ENCODE results near the gene SKI. TPM values are rescaled to one million over a fixed set of nuclear protein-coding genes. Genes with fewer than 3 reads are reported as not detected.

The SKI gene
- total and polyA plus RNA-seq, 2 of the 8 experiments (the other 6 are each of a cell fraction or from before 2014, with no cell fraction given) = 8.3 to 87.6 TPM

DNA sequence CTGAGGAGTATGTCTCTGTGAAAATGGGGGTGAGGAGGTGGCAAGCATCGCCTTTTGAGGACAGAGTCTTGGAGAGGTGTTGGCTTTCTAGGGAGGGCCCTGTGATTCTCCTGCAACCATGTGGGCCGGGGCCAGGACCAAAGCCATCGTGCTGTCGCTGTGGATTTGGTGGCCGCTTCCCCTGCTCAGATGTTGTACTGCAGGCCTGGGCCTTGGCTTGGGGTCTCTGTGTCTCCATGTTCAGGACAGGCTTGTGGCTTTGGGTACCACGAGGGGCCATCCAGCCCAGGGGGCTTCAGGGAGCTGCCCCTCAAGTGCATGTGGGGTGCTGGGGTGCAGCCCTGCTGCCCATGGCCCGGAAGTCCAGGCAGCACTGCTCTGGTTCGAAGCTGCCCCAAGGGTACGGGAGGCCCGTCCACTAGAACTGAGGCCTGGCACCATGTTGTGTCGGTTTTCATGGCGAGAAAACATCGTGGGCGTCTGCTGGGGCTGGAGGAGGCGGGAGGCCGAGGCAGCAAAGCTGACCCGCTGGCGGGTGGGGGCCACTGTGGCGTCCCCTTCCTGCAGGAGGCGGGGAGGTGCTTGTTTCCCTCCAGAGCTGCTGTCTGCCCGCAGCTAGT is 55.4 kb downstream of the SKI start (continued):
- TF ChIP-seq CHD7 (IDR thresholded peaks at IDR 0.05; ENCODE audit: insufficient replicate concordance, low read length) (no peak), POLR2A (IDR thresholded peaks at IDR 0.05; ENCODE audit: control extremely low read depth in 1 of 2, low read depth in 2 of 2, low read length in 2 of 2) (no peak), SUZ12 (IDR thresholded peaks at IDR 0.05; ENCODE audit: low read length) (no peak), RNF2 (IDR thresholded peaks at IDR 0.05; ENCODE audit: borderline replicate concordance, low read depth, low read length, missing control alignments, poor library complexity, severe bottlenecking) (no peak), GTF2F1 (IDR thresholded peaks at IDR 0.05; ENCODE audit: borderline replicate concordance, low read depth, low read length) (no peak), CBX8 (IDR thresholded peaks at IDR 0.05; ENCODE audit: borderline replicate concordance, low read depth, low read length) (no peak), EP300 (IDR thresholded peaks at IDR 0.05; ENCODE audit: borderline replicate concordance in 1 of 2, low read depth in 2 of 2, low read length in 2 of 2) (no peak), BCL11A (IDR thresholded peaks at IDR 0.05; ENCODE audit: low read depth in 2 of 2, low read length in 2 of 2) (no peak), SP1 (IDR thresholded peaks at IDR 0.05; ENCODE audit: low read depth, low read length) (no peak)

All from H1 (cell line).